ENCODE results near the gene IL6. TPM values are rescaled to one million over a fixed set of nuclear protein-coding genes. Genes with fewer than 3 reads are reported as not detected.

Gene IL6
- total and polyA plus RNA-seq, 2 of the 8 experiments (the other 6 are each of a cell fraction or from before 2014, with no cell fraction given), result 0.12 to 0.41 TPM

DNA sequence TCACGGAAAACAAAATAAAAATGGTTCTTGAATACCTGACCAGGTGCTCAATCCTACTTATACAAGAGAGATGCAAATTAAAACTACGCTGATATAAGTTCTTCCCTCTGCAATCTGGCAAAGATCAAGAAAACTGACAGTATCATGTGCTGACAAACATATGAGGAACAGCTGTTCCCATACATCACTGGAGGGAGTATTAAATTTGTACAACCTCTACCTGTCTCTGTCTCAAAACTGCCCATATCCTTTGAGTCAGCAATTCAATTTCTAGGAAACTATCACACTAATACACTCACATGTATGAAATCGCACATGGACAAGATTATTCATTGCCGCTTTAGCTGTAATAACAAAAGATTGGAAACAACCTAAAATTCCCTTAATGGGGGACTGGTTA lies 11.0 kb upstream of the IL6 start (continued):
- no peak for TF ChIP-seq BCL11A (IDR thresholded peaks at IDR 0.05; ENCODE audit: low read depth in 2 of 2, low read length in 2 of 2)
- no peak for TF ChIP-seq YY1 (IDR thresholded peaks at IDR 0.05; ENCODE audit: low read depth, low read length)
- TF ChIP-seq ASH2L (IDR thresholded peaks at IDR 0.05; ENCODE audit: low read length), result no peak
- TF ChIP-seq GABPA (IDR thresholded peaks at IDR 0.05; ENCODE audit: borderline replicate concordance, insufficient read depth, low read length), result no peak
- TF ChIP-seq, protein P1, sequence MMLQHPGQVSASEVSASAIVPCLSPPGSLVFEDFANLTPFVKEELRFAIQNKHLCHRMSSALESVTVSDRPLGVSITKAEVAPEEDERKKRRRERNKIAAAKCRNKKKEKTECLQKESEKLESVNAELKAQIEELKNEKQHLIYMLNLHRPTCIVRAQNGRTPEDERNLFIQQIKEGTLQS (IDR thresholded peaks at IDR 0.05; ENCODE audit: insufficient read depth, low read depth, low read length), result no peak
- TF ChIP-seq CHD1 (IDR thresholded peaks at IDR 0.05; ENCODE audit: low read depth, low read length), result no peak
- TF ChIP-seq, protein P2, sequence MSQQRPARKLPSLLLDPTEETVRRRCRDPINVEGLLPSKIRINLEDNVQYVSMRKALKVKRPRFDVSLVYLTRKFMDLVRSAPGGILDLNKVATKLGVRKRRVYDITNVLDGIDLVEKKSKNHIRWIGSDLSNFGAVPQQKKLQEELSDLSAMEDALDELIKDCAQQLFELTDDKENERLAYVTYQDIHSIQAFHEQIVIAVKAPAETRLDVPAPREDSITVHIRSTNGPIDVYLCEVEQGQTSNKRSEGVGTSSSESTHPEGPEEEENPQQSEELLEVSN (IDR thresholded peaks at IDR 0.05), result no peak
- TF ChIP-seq BACH1 (IDR thresholded peaks at IDR 0.05; ENCODE audit: low read length), result no peak
